Muscle layer of duodenum (tissue), 2 donors: ENCODE data around the gene DET1.
"Not testable (repeated sequence)": the region's sequence is repeated elsewhere in the genome, so short reads cannot be mapped to it uniquely, and the experiment has no call there.

Experiments used
- H3K27ac ChIP-seq: one replicate; pipeline ENCODE4 v1.7.0; 2013; ENCODE audit warnings: mild to moderate bottlenecking, low read length
- H3K27me3 ChIP-seq: one replicate; pipeline ENCODE4 v1.7.0; 2013; ENCODE audit warnings: low read depth, mild to moderate bottlenecking, control low read depth, low read length
- H3K36me3 ChIP-seq, 2 donors: one replicate each; pipeline ENCODE4 v1.7.0; 2013; ENCODE audit warnings: low read length in 2 of 2, control low read depth in 1 of 2, mild to moderate bottlenecking in 1 of 2; ENCODE audit not compliant: insufficient read depth in 2 of 2, control insufficient read depth in 1 of 2
- H3K4me1 ChIP-seq, 2 donors: one replicate each; pipeline ENCODE4 v1.7.0; 2013; ENCODE audit warnings: low read length in 2 of 2, mild to moderate bottlenecking in 2 of 2, control low read depth in 1 of 2, moderate library complexity in 1 of 2; ENCODE audit not compliant: insufficient read depth in 2 of 2, control insufficient read depth in 1 of 2
- H3K4me3 ChIP-seq, 2 donors: one replicate each; pipeline ENCODE4 v1.7.0; 2013; ENCODE audit warnings: low read length in 2 of 2, low read depth in 1 of 2, mild to moderate bottlenecking in 1 of 2
- H3K9me3 ChIP-seq, 2 donors: one replicate each; pipeline ENCODE4 v1.7.0; 2013; ENCODE audit warnings: low read length in 2 of 2, control low read depth in 1 of 2, mild to moderate bottlenecking in 1 of 2; ENCODE audit not compliant: control insufficient read depth in 1 of 2
- donor health status: healthy.

DET1 gene

GRCh38 chr15:88476635-88477060 lies 69.8 kb downstream of the DET1 start:
- Histone ChIP-seq H3K4me3 (no peak overlapping the region), H3K4me1 (no peaks in the 10 kb centered on the region), H3K27ac (no peak overlapping the region), H3K9me3 (no peaks in the 10 kb centered on the region), H3K27me3 (no peaks in the 10 kb centered on the region), H3K36me3 (peaks cover 25 to 51% of the 10 kb centered on the region in 2 donors)

GRCh38 chr15:88473661-88474293 lies 72.7 kb downstream of the DET1 start:
- H3K27me3 ChIP-seq, H3K4me1 ChIP-seq, H3K27ac ChIP-seq, H3K4me3 ChIP-seq, H3K9me3 ChIP-seq: not testable (repeated sequence)
- peaks cover 25 to 62% of the 10 kb centered on the region in 2 donors for H3K36me3 ChIP-seq

GRCh38 chr15:88472225-88472624 lies 74.3 kb downstream of the DET1 start:
- peaks cover 0 to 12% of the 10 kb centered on the region in 2 donors for H3K4me1 ChIP-seq
- H3K9me3 ChIP-seq = no peaks in the 10 kb centered on the region
- no peaks in the 10 kb centered on the region for H3K27me3 ChIP-seq
- H3K27ac ChIP-seq = no peak overlapping the region
- no peak overlapping the region for H3K4me3 ChIP-seq
- peaks cover 12 to 49% of the 10 kb centered on the region in 2 donors for H3K36me3 ChIP-seq

DNA sequence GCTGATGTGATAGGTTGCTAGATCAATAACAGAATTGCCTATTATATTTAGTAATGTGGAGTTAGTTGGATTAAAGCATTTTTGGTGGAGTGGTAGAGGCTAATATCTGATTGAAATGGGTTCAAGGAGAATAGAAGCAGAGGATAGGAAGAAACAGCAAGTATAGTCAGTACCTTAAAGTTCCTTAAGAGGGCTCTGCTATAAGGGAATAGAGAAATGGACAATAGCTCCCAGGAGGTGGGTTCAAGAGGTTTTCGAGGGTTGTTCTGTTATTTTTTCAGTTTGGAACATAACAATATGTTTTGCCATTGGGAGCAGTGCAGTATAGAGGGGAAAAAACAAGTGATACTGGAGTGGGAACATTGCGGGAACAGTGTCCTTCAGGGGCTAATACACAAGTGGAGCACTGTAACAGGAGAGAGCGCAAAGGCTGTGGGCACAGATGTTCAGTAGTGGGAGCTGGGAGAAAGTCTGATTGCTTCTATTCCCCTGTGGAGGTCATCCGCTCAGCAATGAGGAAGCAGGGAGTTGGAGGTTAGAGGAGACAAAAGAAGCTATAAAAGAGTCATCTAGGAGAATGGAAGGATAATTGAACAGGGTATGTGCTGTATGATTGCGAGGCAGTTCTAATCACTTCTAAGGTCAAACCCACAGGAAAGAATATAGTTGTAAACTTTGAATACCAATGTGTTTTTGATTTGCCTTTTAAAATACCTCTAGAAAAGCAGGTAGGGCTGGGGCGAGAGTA lies 75.7 kb downstream of the DET1 start:
- H3K27ac ChIP-seq = no peak overlapping the region
- no peaks in the 10 kb centered on the region for H3K9me3 ChIP-seq
- H3K4me3 ChIP-seq = no peak overlapping the region
- no peaks in the 10 kb centered on the region for H3K27me3 ChIP-seq
- H3K36me3 ChIP-seq = peaks cover 7 to 42% of the 10 kb centered on the region in 2 donors
- peaks cover 7 to 22% of the 10 kb centered on the region in 2 donors for H3K4me1 ChIP-seq

DNA sequence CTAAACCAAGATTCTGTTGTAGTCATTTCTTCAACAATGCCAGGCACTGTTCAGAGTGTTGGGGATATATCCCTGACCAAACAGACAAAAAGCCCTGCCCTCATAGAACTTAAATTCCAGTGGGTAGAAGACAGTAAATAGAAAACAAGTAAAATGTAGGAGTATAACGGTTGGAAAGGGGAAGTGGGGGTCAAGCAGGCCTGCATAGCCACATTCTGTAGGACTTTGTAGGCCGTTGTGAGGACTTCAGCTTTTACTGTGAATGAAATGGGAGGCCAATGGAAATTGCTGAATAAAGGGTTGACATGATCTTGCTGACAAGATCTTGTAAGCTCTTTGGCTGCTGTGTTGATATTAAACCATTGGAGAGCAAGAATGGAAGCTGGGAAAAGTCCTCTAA lies 77.2 kb downstream of the DET1 start:
- no peak overlapping the region for H3K27ac ChIP-seq
- no peaks in the 10 kb centered on the region for H3K27me3 ChIP-seq
- peaks cover 8 to 26% of the 10 kb centered on the region in 2 donors for H3K4me1 ChIP-seq
- H3K36me3 ChIP-seq = peaks cover 13 to 36% of the 10 kb centered on the region in 2 donors
- H3K4me3 ChIP-seq = no peak overlapping the region
- H3K9me3 ChIP-seq = no peaks in the 10 kb centered on the region

DNA sequence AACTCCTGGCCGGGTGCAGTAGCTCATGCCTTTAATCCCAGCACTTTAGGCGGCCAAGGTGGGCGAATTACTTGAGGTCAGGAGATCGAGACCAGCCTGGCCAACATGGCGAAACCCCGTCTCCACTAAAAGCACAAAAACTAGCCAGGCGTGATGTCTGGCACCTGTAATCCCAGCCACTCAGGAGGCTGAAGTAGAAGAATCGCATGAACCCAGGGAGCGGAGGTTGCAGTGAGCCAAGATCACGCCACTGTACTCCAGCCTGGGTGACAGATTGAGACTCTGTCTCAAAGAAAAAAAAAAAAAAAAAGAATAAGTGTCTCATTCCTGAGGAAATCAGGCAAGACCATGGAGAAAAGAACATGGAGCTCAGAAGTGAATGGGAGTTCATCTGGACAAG lies 77.8 kb downstream of the DET1 start:
- H3K4me3 ChIP-seq = peak overlapping the region in 1 of 2 donors; percentile 89
- peaks cover 18 to 41% of the 10 kb centered on the region in 2 donors for H3K36me3 ChIP-seq
- not testable (repeated sequence) for H3K9me3 ChIP-seq, H3K27ac ChIP-seq, H3K27me3 ChIP-seq
- peaks cover 8 to 26% of the 10 kb centered on the region in 2 donors for H3K4me1 ChIP-seq

- H3K4me3 ChIP-seq = peak overlapping the region; percentile 89 to 98
- no peaks in the 10 kb centered on the region for H3K9me3 ChIP-seq
- H3K4me1 ChIP-seq = peaks cover 8 to 26% of the 10 kb centered on the region in 2 donors
- no peaks in the 10 kb centered on the region for H3K27me3 ChIP-seq
- peak overlapping the region; percentile 91 for H3K27ac ChIP-seq
- H3K36me3 ChIP-seq = peaks cover 19 to 41% of the 10 kb centered on the region in 2 donors
Observed at GRCh38 chr15:88467935-88468528, 78.4 kb downstream of the DET1 start.

DNA sequence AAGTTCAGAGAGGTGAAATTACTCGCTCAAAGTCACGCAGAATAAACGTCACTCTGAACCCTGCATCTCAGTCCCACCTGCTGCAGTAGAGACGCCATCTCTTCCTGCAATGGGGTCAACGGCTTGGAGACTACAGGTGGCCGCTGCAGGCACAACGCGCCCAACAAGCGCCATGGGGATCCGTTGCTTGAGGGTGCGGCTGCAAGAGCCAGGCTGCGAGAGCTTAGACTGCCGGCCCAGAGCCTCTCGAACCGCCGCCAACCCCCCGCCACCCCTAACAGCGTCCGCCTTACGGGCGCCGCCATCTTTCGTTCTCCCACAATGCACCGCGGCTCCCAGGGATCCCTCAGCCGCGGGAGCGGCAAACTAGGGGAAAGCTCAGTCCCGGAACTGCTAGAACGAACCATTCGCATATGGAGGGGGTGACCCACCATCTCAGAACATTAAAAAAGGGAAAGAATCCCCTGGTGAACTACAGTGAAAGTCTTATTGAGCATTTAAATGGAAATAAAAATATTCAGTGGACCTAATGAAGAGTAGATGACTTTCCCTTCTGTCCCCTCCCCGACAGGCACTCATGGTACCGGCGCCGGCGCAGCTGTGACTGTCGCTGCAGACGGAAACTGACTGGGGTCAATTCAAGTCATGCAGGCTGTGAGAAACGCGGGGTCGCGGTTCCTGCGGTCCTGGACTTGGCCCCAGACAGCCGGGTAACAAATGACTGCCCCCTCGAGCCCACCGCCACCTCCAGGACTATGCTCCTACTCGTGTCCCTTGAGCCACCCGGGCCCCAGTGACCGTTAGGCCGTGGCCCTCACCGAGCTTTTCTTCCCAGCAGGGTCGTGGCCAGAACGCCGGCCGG lies 79.2 kb downstream of the DET1 start, which contains the start of the genes MRPL46 and MRPS11:
Gene MRPL46 (minus strand): TSS at position 316 of the 862 bp plus-strand sequence. CDS start 11 bp downstream, at position 305.
Gene MRPS11 (plus strand): TSS at position 636 of the 862 bp plus-strand sequence. CDS start 10 bp downstream, at position 646.
- H3K27ac ChIP-seq = peak within 1 kb of the TSS; percentile 91
- no peaks in the 10 kb centered on the region for H3K9me3 ChIP-seq
- peaks cover 23 to 40% of the 10 kb centered on the region in 2 donors for H3K36me3 ChIP-seq
- no peaks in the 10 kb centered on the region for H3K27me3 ChIP-seq
- H3K4me1 ChIP-seq = peaks cover 8 to 26% of the 10 kb centered on the region in 2 donors
- peak within 1 kb of the TSS; percentile 89 to 98 for H3K4me3 ChIP-seq

DNA sequence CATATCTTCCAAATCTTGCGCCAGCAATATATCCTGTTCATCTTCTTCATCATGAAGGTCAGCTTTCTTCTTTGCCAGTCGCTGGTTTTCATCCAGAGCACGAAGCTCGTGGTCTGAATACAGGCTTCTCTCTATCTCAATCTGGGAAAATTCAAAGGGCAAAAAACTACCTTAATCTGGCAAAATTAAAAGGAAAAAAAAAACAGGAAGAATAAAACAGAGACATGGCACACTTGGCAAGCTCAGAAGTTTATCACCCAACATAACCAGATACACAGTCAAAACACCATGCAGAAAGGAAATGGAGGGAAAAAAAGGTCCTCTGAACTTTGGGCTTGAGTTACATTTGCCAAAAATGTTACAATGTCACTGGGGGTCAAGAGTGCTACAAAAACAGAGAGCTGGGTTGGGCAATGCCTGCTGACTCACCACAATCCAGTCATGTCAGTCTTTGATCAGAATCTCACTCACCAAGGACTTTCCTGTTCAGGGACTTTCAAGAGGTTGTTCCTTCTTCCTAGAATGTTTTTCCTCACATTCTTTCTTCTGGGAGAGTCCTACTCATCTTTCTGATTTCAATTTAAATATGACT lies 80.8 kb downstream of the DET1 start:
- Histone ChIP-seq H3K9me3 (no peaks in the 10 kb centered on the region), H3K27me3 (no peaks in the 10 kb centered on the region), H3K27ac (no peak overlapping the region), H3K4me3 (peak overlapping the region; percentile 89 to 98), H3K4me1 (peaks cover 8 to 26% of the 10 kb centered on the region in 2 donors), H3K36me3 (peaks cover 28 to 44% of the 10 kb centered on the region in 2 donors)

- Histone ChIP-seq H3K27me3 (no peaks in the 10 kb centered on the region), H3K4me1 (peaks cover 8 to 23% of the 10 kb centered on the region in 2 donors), H3K4me3 (no peak overlapping the region), H3K36me3 (peaks cover 41 to 56% of the 10 kb centered on the region in 2 donors), H3K27ac (no peak overlapping the region), H3K9me3 (no peaks in the 10 kb centered on the region)
Observed at GRCh38 chr15:88463870-88464532, 82.5 kb downstream of the DET1 start.
